ENCODE measurements around the gene CST9. TPM values are rescaled to one million over a fixed set of nuclear protein-coding genes. Genes with fewer than 3 reads are reported as not detected.
"Not testable (repeated sequence)": the region's sequence is repeated elsewhere in the genome, so short reads cannot be mapped to it uniquely, and the experiment has no call there.

Gene CST9
- total RNA-seq, 1 donor, result not detected

DNA sequence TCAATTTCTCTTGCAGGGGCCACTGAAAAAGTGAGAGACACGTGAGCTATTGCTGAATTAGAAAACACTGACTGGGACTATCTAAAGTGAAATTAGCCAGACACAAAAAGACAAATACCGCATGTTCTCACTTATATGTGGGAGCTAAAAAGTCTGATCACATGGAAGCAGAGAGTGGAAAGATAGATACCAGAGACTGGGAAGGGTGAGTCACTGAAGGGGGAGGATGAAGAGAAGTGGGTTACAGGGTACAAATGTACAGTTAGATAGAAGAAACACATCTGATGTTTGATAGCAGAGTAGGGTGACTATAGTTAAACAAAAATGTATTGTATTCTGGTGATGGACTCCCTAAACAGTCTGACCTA, 18.6 kb upstream of the CST9 start:
- DNase-seq (ENCODE audit: low read depth in 2 of 3, low spot score in 2 of 3), result no peak

DNA sequence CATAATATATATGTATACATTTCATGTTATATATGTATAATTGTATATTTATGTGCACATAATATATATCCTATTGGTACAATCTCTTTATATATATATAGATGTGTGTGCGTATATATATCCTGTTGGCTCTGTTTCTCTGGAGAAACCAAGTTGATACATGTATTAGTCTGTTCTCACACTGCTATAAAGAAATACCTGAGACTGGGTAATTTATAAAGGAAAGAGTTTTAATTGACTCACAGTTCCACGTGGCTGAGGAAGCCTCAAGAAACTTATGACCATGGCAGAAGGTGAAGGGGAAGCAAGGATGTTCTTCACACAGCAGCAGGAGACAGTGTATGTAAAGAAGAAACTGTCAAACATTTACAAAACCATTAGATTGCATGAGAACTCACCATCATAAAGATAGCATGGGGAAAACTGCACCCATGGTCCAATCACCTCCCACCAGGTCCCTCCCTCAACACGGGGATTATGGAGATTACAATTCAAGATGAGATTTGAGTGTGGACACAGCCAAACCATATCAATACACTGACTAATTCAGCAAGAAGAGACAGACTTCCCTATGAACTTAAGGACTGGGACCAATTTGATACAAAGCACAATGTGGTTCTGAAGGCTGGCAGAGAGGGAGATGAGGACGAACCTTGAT, 18.1 kb upstream of the CST9 start:
- no peak for DNase-seq (ENCODE audit: low read depth in 2 of 3, low spot score in 2 of 3)

- DNase-seq (ENCODE audit: low read depth in 2 of 3, low spot score in 2 of 3), result no peak
Observed at GRCh38 chr20:23622839-23623343, 17.2 kb upstream of the CST9 start.

DNA sequence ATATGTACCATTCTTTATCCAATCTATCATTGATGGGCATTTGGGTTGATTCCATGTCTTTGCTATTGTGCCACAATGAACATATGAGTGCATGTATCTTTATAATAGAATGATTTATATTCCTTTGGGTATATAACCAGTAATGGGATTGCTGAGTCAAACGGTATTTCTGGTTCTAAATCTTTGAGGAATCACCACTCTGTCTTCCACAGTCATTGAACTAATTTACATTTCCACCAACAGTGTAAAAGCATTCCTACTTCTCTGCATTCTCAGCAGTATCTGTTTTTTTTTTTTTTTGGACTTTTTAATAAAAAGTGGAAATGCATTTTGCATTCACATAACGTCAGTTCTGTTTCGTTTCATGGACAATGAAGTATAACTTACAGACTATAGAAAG, 16.7 kb upstream of the CST9 start:
- DNase-seq (ENCODE audit: low read depth in 2 of 3, low spot score in 2 of 3), result not testable (repeated sequence)

- DNase-seq (ENCODE audit: low read depth in 2 of 3, low spot score in 2 of 3), result not testable (repeated sequence)
Observed at GRCh38 chr20:23620670-23621386, 15.1 kb upstream of the CST9 start.

- DNase-seq (ENCODE audit: low read depth in 2 of 3, low spot score in 2 of 3), result no peak
Observed at GRCh38 chr20:23614163-23614562, 8.4 kb upstream of the CST9 start.

GRCh38 chr20:23613676-23614075, 8.0 kb upstream of the CST9 start:
- no peak for DNase-seq (ENCODE audit: low read depth in 2 of 3, low spot score in 2 of 3)

GRCh38 chr20:23612396-23612795, 6.7 kb upstream of the CST9 start:
- DNase-seq (ENCODE audit: low read depth in 2 of 3, low spot score in 2 of 3), result no peak

GRCh38 chr20:23609486-23610109, 3.9 kb upstream of the CST9 start:
- DNase-seq (ENCODE audit: low read depth in 2 of 3, low spot score in 2 of 3), result no peak

DNA sequence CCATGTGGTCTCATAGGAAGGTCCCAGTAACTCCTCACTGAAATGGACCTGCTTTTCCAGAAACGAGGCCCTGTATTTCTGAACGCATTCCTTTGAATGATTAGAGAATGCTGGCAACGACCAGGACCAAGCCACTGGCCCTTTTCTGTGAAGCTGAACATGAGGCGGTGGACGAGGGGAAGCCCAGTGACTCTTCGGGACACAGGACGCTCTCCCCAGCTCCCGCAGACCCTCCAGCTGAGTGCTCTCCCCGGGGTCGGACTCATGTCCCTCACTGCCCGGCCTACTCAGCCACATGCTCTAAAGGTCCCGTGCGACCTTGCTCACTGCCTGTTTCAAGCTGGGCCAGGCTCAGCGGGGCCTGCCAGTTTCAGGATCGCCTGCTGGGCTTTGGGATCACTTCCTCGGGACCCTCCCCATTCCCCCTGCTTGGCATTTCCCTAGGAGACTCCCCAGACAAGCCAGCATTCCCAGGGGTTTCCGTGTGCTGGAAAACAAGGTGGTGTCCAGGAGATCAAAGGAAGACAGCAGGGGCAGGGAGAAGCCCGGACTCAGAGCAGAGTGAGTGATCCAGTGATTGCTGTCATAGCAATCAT, 2.6 kb upstream of the CST9 start:
- no peak for DNase-seq (ENCODE audit: low read depth in 2 of 3, low spot score in 2 of 3)

DNA sequence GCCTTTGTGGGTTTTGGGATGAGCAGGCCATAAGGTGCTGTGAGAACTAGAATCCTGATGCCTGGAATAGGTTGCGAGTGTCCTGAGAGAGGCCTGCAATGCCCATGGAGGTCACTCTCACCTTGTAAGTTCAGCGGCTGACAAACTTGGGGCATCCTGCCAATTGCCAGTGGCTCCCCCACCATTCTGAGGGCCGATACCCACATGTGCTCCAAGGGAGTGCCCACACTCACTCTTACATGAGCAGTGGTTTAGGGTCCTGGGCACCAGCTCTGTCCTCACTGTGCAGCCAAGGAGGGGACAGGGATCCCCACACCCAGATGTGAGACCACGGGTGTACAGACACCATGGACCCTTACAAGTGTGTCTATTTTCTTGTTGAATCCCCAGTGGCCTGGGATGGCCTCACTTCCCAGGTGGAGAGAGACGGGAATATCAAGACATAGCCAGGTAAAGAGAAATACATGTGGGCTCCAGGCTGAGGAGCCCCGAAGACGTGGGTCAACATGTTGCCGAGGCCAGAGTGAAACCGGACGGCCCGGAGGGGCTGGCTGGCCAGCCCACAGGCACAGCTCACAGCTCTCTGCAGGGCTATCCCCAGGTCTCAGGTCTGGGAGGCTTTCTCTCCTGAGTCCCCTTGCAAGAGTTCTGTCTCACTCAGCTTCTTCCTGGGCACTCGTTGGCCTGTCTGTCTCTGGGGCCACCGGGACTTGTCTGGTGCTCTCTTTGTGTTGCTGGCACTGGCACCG, 2.0 kb upstream of the CST9 start:
- no peak for DNase-seq (ENCODE audit: low read depth in 2 of 3, low spot score in 2 of 3)

DNA sequence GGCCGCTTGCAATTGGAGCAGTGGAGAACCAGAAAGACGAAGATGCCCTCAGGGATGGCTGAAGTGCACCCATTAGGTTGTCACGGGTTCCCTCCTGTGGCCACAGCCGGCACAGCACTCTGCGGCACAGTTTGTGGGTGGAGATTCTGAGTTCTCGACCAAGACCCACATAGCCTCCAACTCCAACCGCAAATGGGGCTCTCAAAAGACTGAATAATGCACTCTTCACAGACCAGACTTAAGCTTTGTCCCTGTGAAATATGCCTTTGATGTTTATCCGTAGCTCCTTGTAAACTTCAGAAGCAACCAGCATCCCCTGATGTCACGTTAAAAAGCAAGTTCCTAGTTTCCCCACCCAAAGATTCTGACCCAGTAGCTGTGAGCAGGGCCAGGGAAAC, 934 bp upstream of the CST9 start:
- peak; percentile 9 to 86 (median 60) for DNase-seq (ENCODE audit: low read depth in 2 of 3, low spot score in 2 of 3)

- DNase-seq (ENCODE audit: low read depth in 2 of 3, low spot score in 2 of 3), result no peak
Observed at GRCh38 chr20:23604306-23604705, 1.4 kb downstream of the CST9 start.

DNA sequence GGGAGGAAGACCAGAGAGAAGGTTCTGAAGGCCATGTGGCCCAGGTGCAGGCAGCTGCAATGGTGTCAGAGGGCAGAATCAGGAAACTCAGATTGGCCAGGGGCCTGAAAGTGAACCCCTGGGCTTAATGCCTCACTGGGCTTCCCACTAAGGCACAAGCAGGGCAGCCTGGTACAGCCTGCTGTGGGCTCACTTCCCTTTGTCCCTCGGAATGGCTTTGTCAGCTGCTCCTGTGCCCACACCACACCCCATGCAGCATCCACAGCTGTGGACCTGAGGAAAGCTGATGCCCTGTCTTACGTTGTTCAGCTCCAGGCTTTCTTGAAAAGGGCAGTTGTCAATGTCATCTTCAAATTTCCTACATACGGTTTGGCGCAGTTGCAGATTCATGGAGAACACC, 2.4 kb downstream of the CST9 start:
- no peak for DNase-seq (ENCODE audit: low read depth in 2 of 3, low spot score in 2 of 3)

GRCh38 chr20:23602699-23603098, 3.0 kb downstream of the CST9 start:
- no peak for DNase-seq (ENCODE audit: low read depth in 2 of 3, low spot score in 2 of 3)

DNA sequence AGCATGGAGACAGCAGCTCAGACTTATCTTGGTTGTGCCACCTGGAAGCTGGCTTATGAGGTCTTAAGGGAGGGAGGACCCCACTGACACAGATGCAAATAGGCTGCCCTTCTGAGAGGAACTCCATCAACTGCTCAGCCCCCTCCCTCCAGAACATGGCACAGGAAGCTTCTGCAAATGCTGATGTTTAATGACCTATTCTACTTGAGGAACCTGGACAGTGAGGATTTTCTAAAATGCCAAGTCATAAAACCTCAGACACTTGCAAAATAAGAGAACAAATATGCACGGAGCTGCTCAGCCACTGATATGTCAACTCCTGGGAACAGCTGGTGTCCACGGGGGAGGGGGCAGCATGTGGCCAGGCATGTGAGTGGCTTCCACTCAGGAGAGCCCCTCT, 3.5 kb downstream of the CST9 start:
- DNase-seq (ENCODE audit: low read depth in 2 of 3, low spot score in 2 of 3), result peak in 2 of 3 donors; percentile 57 to 89

GRCh38 chr20:23601715-23602114, 4.0 kb downstream of the CST9 start:
- no peak for DNase-seq (ENCODE audit: low read depth in 2 of 3, low spot score in 2 of 3)

DNA sequence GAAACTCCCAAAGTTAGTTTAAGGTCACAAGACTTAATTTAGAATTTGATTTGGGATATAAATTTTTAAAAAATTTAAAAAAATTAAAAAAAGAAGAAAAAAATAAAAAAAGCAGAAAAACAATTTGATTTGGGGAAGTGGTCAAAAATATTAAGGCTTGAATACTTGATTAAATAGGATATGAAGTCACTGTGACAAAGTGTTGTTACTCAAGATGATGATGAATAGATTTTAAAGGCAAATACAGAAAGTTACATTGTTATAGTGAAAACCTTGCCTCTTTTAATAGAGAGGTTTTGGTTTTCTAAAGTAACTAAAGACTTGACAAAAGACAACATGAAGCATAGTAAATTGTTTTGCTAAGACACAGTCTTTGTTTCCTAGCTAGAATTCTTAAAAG, 7.2 kb downstream of the CST9 start:
- DNase-seq (ENCODE audit: low read depth in 2 of 3, low spot score in 2 of 3), result no peak

- no peak for DNase-seq (ENCODE audit: low read depth in 2 of 3, low spot score in 2 of 3)
Observed at GRCh38 chr20:23596579-23597250, 9.0 kb downstream of the CST9 start.

DNA sequence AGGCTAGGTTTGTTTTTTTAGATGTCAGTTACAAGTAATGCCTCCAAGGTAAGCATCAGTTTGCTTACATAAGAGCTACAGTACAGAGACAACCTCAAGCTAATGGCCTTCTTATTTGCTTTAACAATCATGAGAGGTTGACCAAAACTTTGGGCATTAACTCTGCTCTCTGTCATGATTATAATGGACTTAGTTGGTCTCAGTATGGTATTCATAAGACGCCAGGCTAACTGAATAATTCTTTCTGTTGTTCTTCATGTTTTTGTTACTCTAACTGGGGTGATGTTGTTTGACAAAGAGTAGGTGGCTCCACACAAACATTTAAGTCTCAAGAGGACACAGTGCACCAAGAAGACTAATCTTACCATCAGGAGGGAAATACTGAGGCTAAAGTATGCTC, 9.8 kb downstream of the CST9 start:
- DNase-seq (ENCODE audit: low read depth in 2 of 3, low spot score in 2 of 3), result no peak
